SH-SY5Y (cell line): ENCODE measurements around the gene ERCC1.

Source experiments
- GATA2 ChIP-seq: IDR thresholded peaks from 2 replicates; pipeline ENCODE4 v1.6.1; 2011; ENCODE audit warnings: mild to moderate bottlenecking, low read depth, low read length
- GATA3 ChIP-seq: IDR thresholded peaks from 2 replicates; pipeline ENCODE4 v1.6.1; 2011; ENCODE audit warnings: low read depth, mild to moderate bottlenecking, low read length, moderate library complexity

GRCh38 chr19:45467115-45467455 is 43.4 kb upstream of the ERCC1 start:
- TF ChIP-seq GATA3 = no peak
- TF ChIP-seq GATA2 = no peak
